Coronary artery (tissue), 2 donors: Measurements from ENCODE around the gene FOXA3.
A peak's percentile ranks its signal among the peaks of the same experiment; 100 is the strongest.

Experiments used
- DNase-seq: peaks from one replicate; pipeline ENCODE4 v3.0.0-alpha.2; 2017; ENCODE audit warnings: low spot score
- H3K27ac ChIP-seq, 2 donors: fragments of 200-600 bp; sonication (generic); one replicate each; pipeline ENCODE4 v1.5.1; 2016 to 2019
- H3K4me3 ChIP-seq: fragments of 200-600 bp; sonication (generic); 2 replicates; pipeline ENCODE4 v1.5.1; 2016; ENCODE audit warnings: mild to moderate bottlenecking, moderate library complexity
- TF ChIP-seq, protein P1 (sequence below): fragments of 200-600 bp; sonication (generic); IDR thresholded peaks from one replicate; pipeline ENCODE4 v1.5.1; 2019; ENCODE audit warnings: antibody characterized with exemption

The FOXA3 gene

DNA sequence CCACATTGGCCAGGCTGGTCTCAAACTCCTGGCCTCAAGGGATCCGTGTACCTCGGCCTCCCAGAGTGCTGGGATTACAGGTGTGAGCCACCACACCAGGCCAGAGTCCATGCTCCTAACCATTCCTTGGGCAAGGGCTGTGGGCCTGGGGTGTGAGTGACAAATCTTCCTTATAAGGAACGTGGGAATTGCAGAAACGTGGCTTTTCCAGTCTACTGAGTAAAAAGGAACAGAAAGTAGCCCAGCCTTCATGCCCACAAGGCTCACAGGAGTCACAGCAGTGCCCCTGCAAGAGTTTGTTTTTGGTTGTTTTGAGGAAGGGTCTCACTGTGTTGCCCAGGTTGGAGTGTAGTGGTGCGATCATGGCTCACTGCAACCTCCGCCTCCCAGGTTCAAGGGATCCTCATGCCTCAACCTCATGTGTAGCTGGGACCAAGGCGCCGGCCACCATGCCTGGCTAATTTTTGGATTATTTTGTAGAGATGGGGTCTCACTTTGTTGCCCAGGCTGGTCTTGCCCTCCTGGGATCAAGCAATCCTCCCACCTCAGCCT, 33.2 kb downstream of the FOXA3 start:
- TF ChIP-seq, protein P1, sequence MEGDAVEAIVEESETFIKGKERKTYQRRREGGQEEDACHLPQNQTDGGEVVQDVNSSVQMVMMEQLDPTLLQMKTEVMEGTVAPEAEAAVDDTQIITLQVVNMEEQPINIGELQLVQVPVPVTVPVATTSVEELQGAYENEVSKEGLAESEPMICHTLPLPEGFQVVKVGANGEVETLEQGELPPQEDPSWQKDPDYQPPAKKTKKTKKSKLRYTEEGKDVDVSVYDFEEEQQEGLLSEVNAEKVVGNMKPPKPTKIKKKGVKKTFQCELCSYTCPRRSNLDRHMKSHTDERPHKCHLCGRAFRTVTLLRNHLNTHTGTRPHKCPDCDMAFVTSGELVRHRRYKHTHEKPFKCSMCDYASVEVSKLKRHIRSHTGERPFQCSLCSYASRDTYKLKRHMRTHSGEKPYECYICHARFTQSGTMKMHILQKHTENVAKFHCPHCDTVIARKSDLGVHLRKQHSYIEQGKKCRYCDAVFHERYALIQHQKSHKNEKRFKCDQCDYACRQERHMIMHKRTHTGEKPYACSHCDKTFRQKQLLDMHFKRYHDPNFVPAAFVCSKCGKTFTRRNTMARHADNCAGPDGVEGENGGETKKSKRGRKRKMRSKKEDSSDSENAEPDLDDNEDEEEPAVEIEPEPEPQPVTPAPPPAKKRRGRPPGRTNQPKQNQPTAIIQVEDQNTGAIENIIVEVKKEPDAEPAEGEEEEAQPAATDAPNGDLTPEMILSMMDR = no peak
- H3K4me3 ChIP-seq = no peak overlapping the region
- no peak overlapping the region for H3K27ac ChIP-seq
- DNase-seq = no peak

DNA sequence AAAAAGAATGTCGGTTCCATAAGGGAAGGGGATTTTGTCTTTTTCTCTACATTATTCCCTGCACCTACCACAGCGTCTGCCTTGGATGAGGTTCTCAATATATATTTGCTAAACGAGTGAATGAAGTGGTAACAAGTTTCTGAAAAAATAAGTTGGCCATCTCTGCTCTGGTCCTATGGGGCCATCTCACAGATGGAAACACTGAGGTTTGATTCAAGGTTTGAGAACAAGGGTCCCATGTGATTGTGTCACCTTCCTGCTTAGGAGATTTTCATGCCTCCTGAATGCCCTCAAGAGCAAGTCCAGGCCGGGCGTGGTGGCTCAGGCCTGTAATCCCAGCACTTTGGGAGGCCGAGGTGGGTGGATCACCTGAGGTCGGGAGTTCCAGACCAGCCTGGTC, 35.1 kb downstream of the FOXA3 start:
- Histone ChIP-seq H3K4me3 (no peak overlapping the region), H3K27ac (no peak overlapping the region)
- TF ChIP-seq, protein P1 = no peak
- DNase-seq = no peak

DNA sequence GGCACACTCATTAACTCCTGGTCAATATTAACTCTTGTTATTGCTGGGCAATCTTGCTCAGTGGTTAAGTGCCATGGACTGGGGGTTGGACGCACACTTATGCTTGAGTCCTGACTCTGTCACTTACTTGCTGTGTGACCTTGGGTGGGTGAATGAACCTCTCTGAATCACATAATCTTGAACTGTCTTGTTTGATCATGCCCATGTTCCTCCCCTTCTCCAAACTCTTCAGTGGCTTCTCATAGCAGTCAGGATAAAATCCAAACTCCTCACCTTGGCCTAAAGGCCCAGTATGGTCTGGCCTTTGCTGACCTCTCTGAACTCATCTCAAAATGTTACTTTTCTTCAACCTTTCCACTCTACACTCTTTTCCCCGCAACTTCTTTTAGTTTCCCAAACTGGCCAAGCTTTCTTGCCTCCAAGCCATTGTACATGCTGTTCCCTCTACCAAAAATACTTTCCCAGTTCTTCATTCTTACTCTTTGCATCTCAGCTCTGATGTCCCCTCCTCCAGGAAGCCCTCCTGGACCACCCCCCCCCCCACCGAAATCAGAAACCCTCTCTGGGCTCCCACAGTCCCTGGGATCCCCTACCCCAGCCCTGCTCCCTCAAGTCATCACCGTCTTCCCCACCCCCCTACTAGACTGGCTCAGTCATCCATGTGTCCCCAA, 35.9 kb downstream of the FOXA3 start:
- Histone ChIP-seq H3K27ac (no peak overlapping the region), H3K4me3 (no peak overlapping the region)
- DNase-seq = no peak
- TF ChIP-seq, protein P1 = no peak

DNA sequence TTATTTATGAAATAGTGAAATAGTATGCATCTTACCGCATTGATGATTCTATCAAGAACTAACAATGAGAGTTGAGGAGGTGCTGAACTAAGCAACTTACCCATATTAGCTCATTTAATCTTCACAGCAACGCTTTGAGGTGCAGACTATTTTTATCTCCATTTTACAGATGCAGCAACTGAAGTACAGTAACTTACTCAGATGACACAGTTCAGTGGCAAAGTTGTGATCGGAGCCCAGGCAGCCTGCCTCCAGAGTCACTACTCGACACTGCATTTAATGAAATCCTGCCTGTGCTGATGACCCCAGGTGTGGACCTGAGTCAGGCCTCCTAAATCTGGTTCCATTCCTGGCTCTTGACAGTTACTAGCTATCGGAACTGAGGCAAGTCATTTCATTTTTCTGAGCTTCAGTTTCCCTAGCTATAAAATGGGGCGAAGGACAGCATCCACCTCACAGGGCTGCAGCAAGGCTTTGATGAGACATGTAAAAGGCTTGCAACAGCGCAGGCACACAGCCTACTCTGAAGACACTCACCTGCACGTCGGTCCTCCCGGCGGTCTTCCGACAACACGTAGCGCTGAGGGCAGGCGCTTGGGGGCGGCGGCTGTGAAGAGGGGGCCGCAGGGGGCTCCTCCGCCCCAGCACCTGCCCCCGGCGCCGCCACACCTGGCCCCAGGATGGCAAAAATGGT, 36.8 kb downstream of the FOXA3 start:
- no peak overlapping the region for H3K27ac ChIP-seq
- peak overlapping the region; percentile 75 for H3K4me3 ChIP-seq
- no peak for DNase-seq
- TF ChIP-seq, protein P1 = no peak

DNA sequence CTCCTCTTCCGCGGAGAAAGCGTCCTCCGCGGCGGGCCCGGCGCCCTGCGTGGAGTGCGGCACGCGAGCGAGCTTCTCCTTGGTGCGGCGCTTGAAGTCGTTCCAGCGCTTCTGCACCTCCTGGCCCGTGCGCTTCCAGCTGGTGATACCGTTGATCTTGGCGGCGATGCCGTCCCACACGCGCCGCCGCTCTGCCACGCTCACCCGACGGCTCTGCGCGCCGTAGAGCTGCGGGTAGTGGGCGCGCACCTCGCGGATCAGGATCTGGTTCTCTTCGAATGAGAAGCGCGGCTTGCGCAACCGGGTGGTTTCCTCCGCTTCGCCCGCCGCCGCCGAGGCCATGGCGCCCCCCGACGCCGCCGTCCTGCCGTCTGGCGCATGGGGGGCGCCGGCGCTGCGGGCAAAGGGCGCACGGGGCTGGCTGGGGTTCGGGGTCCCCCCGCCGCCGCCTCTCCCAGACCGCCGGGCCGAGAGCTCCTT, 37.3 kb downstream of the FOXA3 start:
- TF ChIP-seq, protein P1 = no peak
- no peak for DNase-seq
- Histone ChIP-seq H3K27ac (peak overlapping the region in 1 of 2 donors; percentile 24), H3K4me3 (peak overlapping the region; percentile 75)

DNA sequence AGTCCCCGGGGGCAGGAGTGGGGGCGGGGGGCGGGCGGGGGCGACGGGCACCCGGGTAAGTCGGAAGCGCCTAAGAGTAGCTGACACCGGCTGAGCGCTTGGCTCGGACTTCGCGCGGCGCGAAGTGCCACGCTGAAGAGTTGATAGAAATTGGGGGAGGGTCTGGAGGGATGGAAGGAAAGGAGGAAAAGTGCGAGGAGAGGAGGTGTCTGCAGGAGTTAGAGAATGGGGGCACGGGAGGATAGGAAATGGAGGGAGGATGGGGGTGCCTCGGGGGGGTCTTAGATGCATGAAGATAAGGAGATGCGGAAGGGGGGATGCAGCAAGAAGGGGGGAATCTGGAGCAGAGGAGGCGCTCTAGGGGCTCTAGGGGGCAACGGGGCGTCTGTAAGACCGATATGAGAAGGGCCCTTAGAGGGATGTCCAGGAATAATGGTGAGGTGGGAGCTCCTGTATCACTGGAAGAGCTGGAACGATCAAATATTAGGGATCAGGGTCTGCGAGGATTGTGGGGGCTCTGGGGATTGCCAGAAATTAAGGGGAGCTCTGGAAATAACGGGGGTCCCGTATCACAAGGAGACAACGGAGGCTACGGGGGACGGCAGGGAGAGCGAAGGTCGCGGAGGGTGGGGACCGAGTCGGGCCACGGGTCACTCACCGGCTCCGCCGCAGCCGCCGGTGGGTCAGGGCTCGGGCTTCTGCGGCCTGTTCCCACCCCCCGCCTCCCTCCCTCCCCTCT, 38.0 kb downstream of the FOXA3 start, which contains the start of gene MYPOP:
MYPOP (minus strand) TSS at position 702 of the 739 bp plus-strand sequence. CDS start 840 bp downstream, outside the sequence.
- H3K4me3 ChIP-seq = peak within 1 kb of the TSS; percentile 75
- DNase-seq = no peak
- TF ChIP-seq, protein P1 = no peak
- peak within 1 kb of the TSS; percentile 39 to 79 for H3K27ac ChIP-seq
